Activated CD4-positive, alpha-beta T cell treated with anti-CD3 and anti-CD28 coated beads, Interleukin-10, Interleukin-2, amounts not matched to agents 100 ng/mL and 50 ng/mL, durations not matched to agents 16 hours and 8 hours (primary cell): ENCODE results near the gene CD151.

Experiments
- DNase-seq: peaks from one replicate; pipeline ENCODE4 v3.0.0-alpha.2; 2020

The CD151 gene

DNA sequence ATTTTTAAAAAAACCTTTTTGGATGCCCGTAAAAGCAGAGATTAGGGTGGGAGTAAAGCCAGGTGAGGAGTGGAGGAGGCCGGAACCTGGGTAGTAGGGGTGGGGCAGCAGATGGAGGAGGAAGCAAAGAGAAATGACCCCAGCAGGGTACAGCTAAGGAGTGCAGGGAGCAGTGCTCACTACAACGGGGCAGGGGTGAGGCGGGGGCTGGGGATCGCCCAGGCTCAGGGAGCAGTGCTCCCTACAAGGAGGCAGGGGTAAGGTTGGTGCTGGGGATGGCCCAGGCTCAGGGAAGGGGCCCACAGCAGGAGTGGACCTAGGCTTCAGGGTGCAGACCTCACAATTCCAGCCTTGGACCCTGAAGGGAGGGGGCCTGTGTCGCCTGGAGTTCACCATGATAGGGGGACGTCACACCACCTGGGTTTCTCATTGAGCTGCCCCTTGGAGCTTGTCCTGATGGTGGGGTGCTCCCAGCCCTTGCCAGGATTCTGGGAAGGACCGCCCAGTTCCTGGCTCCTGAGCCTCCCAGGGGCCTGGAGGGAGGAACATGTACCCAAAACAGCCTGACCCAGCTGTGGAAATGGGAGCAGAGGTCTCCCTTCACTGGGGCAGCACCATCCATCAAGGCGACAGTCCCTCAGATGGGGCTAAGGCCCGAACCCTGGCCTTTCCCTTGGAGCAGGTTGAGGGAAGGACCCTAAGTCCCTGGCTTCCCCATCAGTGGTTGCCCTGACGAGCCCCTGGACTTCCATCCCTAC, 16.9 kb upstream of the CD151 start:
- no peak for DNase-seq

DNA sequence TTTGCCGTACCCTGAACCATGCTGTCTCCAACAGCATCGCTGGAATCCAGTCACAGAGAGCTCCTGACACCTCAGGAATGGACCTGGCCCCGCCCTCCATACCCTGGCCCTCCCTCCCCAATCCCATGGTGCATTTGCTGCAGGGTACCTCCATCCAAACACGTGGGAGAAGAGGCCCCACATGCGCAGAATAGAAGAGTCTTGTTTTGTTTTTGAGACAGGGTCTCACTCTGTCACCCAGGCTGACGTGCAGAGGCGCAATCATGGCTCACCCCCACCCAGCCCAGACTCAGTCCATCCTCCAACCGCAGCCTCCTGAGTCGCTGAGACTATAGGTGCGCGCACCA, 16.3 kb upstream of the CD151 start:
- DNase-seq, result no peak

GRCh38 chr11:818396-819128, 14.2 kb upstream of the CD151 start, which contains the start of gene PNPLA2:
Gene PNPLA2 (plus strand): TSS chr11:818914. CDS start chr11:819719, 805 bp downstream.
- no peak for DNase-seq

GRCh38 chr11:819129-819931, 13.4 kb upstream of the CD151 start:
- DNase-seq, result peak; percentile 92

DNA sequence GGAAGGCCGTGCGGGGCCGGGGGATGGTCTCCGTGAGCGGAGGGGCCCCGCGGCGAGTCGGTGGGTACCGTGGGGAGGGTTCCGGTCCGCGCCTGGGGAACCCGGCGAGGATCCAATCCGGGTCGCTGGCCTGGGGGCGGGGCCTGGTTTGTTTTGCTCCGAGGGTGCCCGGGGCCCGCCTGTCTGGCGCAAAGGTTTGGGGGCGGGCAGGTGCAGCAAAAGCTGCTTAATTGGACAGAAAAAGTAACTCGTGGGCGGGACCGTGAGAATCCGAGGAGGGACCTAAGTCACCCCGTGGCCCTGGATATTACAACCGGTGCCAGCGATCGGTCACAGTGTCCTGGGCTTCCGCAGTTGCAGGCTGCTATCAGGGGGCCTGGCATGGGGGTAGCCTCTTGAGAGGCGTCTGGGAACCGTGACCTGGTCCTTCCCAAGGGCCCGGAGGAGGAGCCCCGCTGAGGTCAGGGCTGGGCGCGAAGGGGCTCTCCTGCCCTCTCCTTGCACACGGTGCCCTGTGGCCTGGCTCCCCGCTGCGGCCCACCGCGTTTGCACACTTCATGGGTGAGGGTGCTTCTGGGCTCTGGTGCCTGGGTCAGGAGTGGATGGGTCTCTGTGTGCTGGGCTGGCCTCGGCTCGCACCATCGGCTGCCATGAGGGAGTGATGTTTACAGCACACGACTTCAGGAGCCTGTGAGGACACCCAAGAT, 12.7 kb upstream of the CD151 start:
- peak; percentile 94 for DNase-seq

GRCh38 chr11:820655-821511, 11.9 kb upstream of the CD151 start:
- no peak for DNase-seq

GRCh38 chr11:821512-822371, 11.0 kb upstream of the CD151 start:
- no peak for DNase-seq

DNA sequence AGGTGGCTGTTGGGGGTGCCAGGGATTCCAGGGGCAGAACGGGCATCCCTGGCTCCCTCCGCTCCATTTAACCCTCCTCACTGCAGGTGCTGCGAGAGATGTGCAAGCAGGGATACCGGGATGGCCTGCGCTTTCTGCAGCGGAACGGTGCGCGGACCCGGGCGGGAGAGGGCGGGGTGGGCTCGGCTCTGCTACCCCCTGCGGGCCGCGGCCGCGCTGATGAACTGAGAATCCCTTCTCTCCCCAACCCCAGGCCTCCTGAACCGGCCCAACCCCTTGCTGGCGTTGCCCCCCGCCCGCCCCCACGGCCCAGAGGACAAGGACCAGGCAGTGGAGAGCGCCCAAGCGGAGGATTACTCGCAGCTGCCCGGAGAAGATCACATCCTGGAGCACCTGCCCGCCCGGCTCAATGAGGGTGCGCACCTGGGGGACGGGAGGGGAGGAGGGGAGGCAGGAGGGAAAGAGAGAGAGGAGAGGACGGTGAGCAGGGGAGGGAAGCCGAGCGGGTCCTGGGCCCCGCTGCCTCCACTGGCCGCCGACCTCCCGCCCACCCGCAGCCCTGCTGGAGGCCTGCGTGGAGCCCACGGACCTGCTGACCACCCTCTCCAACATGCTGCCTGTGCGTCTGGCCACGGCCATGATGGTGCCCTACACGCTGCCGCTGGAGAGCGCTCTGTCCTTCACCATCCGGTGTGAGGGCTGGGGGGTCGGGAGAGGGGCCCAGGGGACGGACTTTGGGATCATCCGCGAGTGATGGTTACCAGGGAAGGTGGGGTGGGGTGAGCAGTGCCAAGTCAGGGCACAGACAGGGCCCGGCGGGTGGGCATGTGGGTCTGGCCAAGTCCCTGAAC, 9.1 kb upstream of the CD151 start:
- DNase-seq, result no peak

GRCh38 chr11:824292-824880, 8.4 kb upstream of the CD151 start:
- DNase-seq, result no peak

DNA sequence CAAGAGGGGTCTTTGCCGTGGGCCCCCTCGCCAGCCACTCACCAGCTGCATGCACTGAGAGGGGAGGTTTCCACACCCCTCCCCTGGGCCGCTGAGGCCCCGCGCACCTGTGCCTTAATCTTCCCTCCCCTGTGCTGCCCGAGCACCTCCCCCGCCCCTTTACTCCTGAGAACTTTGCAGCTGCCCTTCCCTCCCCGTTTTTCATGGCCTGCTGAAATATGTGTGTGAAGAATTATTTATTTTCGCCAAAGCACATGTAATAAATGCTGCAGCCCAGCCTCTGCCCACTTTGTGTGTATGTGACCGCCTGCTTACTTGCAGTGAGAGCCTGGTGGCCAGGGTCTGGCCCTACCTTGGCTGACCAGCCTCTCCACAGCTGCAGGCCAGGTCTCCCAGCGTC, 7.8 kb upstream of the CD151 start:
- no peak for DNase-seq

GRCh38 chr11:825366-826226, 7.2 kb upstream of the CD151 start:
- DNase-seq, result no peak

GRCh38 chr11:826227-826621, 6.5 kb upstream of the CD151 start:
- DNase-seq, result no peak

GRCh38 chr11:826836-827145, 6.0 kb upstream of the CD151 start:
- no peak for DNase-seq

- no peak for DNase-seq
Observed at GRCh38 chr11:827146-827896, 5.4 kb upstream of the CD151 start.

DNA sequence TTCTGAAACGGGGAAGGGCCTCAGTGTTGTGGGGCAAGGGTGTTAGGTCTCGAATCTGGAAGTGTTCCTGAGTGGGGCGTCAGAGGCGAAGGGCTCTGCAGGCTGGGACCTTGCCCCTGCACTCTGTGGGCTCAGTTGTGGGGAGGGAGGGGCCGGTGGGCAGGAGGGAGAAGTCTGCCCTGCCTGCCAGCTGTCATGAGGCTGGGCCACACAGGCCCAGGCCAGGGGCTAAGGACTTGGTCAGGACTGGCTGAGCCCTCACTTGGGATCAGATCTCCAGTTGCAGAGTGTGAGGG, 4.9 kb upstream of the CD151 start, which contains the start of gene CRACR2B:
Gene CRACR2B (plus strand): TSS at position 23 of the 296 bp plus-strand sequence. CDS start 689 bp downstream, outside the sequence.
- no peak for DNase-seq

- no peak for DNase-seq
Observed at GRCh38 chr11:828506-829175, 4.1 kb upstream of the CD151 start.

GRCh38 chr11:829176-829846, 3.4 kb upstream of the CD151 start:
- DNase-seq, result no peak
